Muscle of arm (tissue), 12 donors: ENCODE results near the gene AGER. TPM values are rescaled to one million over a fixed set of nuclear protein-coding genes. Genes with fewer than 3 reads are reported as not detected.
"Not testable (repeated sequence)": the region's sequence is repeated elsewhere in the genome, so short reads cannot be mapped to it uniquely, and the experiment has no call there.

Experiments used
- DNase-seq: peaks from one replicate; pipeline ENCODE4 v3.0.0-alpha.2; 2013
- polyA plus RNA-seq, 12 donors: library from polyadenylated mRNA; unstranded; fragments of 120-200 nt; gene quantifications; one replicate each; pipeline ENCODE4 v1.2.1, GENCODE V29; 2013; ENCODE audit not compliant: insufficient read length in 12 of 12

AGER gene
- polyA plus RNA-seq, 12 donors, result 6.1 to 19.7 (median 7.5) TPM; not detected in 1

DNA sequence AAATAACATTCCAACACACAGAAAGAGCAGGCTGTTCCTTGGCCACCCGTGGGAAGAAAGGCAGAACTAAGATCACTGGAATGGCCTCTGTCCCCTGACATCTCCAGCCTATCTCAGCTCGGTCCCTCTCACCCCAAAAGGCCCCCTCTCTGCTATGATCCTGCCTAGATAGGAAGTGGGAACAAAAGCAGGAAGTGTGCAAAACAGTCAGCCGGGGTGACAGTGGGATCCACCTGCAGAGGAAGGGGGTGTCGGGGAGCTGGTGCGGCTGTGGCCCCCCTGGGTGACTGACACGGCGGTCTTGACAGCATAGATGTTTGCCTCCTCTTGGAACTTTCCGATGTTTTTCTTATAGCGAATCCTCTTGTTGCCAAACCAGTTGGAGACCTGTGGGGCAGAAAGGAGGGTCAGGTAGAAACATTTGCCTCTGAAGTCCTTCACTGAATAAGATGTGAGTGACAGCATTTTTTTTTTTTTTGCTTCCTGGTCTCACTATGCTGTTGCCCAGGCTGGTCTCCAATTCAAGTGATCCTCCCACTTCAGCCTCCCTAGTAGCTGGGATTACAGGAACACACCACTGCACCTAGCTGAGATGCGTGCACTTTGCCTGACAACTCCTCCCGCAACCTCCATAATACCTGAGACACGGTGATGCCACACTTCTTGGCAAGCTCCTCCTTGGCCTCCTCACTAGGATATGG is 3.1 kb upstream of the AGER start:
- DNase-seq, result no peak

DNA sequence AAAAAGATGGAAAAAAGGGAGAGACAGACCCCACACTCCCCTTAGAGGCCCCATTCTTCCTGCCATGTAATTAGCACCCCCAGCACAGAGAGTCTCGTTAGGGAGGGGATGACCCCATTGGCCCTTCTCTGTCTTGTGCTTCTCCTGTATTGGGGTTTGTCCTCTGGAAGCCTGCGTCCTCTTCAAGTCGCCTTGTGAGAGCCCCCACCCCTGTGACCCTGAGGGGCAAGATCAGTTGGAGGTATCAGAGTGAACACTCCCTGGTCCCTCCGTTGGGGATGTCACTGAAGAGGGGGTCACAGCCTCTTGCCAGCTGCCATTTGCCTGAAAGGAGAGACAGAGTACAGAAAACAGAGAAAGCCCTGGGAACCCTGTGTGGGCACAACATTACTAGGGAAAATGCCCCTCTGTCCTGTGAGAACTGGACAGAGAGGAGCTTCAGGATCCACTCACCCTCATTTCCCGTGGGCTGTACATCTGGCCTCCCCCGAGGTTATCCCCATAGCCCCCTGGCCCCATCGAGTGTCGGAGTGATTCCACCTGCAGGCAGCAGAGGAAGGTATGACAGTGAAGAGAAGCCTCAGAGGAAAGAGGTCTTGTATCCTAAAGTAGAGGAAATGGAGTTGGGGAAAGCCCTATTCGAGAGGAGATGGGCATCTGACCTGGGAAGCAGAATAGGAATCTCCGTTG is 2.2 kb upstream of the AGER start:
- not testable (repeated sequence) for DNase-seq

GRCh38 chr6:32185681-32186131 is 1.7 kb upstream of the AGER start:
- DNase-seq, result peak; percentile 59

DNA sequence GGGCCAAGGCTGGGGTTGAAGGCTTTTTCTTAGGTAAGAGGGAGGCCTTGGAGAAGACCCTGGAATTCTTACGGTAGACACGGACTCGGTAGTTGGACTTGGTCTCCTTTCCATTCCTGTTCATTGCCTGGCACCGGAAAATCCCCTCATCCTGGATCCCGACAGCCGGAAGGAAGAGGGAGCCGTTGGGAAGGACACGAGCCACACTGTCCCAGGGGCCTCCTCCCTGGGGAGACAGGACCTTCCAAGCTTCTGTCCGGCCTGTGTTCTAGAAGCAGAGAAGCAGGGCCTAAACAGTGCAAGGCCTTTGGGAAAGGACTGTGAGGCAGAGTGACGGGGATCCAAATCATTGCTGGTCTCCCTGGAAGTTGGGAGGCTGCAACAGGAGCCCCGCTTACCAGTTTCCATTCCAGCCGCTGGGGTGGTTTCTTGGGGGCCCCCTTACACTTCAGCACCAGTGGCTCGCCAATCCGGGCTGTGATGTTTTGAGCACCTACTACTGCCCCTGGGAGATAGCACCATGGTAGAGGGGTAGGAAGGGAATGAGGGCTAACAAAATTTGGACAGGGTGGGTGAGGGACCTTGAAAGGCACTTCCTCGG is 470 bp downstream of the AGER start:
- no peak for DNase-seq

DNA sequence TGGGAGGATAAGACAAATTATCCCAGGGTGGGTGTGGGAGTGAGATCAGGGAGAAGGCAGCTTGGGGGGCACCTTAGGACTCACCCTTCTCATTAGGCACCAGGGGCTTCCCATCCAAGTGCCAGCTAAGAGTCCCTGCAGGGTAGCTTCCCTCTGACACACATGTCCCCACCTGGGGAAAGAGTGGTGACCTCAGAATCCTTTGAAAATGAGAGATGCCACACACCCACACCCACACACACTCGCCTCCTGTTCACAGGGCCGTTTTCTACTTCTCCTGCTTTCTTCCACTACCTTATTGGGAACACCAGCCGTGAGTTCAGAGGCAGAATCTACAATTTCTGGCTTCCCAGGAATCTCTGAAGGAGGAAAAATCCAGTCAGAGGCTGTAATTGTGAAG is 1.0 kb downstream of the AGER start:
- DNase-seq, result no peak

DNA sequence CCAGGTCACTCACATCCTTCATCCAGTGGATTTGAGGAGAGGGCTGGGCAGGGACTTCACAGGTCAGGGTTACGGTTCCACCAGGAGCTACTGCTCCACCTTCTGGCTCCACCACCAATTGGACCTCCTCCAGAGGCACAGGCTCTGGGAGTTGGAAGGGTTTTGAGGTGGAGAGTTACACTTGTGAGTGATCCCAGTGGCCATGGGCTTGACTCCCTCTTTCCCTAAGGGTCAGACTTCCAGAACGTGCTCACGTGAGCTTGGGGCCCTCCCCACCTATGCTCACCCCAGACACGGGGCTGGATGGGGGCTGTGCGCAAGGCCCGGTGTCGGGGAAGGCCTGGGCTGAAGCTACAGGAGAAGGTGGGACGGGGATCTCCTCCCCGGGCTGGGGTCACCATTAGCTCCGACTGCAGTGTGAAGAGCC is 1.5 kb downstream of the AGER start:
- no peak for DNase-seq

GRCh38 chr6:32181915-32182529 is 2.0 kb downstream of the AGER start:
- no peak for DNase-seq

DNA sequence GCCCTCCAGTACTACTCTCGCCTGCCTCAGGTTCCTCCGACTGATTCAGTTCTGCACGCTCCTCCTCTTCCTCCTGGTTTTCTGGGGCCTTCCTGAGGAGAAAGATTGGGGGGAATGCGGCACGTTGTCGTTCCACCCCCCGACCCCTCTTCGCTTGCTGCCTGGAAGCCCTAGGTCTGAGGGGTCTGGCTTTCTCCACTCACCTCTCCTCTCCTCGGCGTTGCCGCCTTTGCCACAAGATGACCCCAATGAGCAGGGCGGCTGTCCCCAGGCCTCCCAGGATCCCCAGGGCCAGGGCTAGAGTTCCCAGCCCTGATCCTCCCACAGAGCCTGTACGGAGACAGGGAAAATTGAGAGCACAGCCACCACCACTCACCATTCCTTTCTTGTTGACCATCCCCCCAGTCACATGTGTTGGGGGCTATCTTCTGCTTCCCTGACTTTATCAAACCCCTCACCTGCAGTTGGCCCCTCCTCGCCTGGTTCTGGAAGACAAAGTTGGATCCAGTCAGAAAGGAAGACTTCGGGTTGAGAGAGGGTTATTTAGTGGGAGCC is 2.8 kb downstream of the AGER start:
- no peak for DNase-seq

DNA sequence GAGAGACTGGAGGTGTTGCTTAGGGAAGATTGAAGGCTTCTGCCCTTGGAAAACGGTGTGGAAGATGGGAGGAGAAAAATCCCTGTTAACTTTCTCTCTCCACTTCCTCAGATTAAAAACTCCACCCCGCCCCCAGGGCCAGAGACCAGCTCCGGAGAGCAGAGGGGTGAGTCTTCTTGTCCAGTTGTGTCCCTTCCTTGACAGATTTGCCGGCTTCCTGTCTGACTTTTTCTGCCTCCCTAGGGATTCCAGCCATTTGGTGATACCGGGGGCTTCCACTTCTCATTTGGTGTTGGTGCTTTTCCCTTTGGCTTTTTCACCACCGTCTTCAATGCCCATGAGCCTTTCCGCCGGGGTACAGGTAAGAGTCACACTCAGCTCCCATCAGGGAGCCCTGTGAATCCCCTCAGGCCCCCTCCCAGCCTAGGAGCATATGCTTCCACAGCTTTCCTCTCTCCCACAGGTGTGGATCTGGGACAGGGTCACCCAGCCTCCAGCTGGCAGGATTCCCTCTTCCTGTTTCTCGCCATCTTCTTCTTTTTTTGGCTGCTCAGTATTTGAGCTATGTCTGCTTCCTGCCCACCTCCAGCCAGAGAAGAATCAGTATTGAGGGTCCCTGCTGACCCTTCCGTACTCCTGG is 4.2 kb downstream of the AGER start:
- DNase-seq, result no peak

- no peak for DNase-seq
Measured at GRCh38 chr6:32178547-32179440, 5.3 kb downstream of the AGER start.

GRCh38 chr6:32177788-32178546 is 6.1 kb downstream of the AGER start, which contains the start of gene RNF5:
Gene RNF5, plus strand, starts transcription at chr6:32178405. Its CDS starts 107 bp downstream, at chr6:32178512.
- DNase-seq, result peak; percentile 99

- no peak for DNase-seq
Measured at GRCh38 chr6:32177183-32177787, 6.8 kb downstream of the AGER start.

GRCh38 chr6:32176476-32177182 is 7.4 kb downstream of the AGER start:
- DNase-seq, result no peak

GRCh38 chr6:32175711-32176475 is 8.2 kb downstream of the AGER start, which contains the start of gene AGPAT1:
Gene AGPAT1, minus strand, starts transcription at chr6:32176084. Its CDS starts 4,588 bp downstream, at chr6:32171496.
- DNase-seq, result peak; percentile 98

GRCh38 chr6:32175322-32175710 is 8.7 kb downstream of the AGER start:
- no peak for DNase-seq

DNA sequence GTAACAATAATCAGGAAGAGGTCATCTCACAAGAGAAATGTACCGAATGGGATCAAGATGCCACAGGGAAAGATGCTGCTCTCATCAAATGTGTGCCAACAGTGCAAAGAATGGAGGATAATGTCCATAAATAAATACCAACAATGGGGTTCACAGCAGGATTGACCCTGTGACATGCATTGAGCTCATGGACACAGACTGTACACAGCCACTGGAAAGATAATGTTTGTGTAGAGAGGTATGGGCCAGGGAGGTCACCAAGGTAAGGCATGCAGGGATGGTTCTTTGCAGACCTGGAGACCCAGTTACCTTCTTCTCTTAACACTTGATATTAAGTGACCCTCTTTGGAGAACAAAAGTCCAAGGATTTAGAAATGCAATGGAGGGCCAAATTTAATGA is 9.6 kb downstream of the AGER start:
- no peak for DNase-seq

DNA sequence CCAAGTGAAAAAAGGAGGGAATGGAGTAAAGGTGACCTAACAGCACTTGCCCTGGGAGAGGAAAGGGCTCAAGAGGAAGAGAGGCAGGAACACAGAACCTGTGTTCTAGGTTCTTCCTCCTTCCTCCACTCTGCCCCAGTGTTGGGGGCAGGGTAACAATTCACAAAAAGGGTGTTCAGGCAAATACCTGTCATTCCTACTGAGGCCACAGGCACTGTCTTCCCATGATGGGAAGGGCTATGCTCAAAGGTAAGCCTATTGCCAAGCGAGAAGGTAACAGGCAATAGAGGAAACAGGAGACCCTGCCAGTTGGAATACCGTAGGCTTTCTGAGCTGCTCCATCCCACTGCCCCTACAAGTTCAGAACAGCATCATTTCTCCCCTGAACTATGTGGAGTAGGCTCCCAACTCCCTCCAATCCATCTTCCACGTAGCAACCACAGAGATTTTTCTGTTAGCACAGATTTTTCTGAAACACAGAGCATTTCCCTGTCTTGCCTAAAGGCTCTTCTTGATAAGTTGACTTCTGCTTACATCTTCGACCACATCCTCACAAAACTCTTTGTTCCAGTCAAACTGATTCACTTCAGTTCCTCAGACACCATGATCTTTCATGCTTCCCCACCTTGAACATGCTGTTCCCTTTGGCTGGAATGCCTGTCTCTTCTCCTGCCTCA is 10.9 kb downstream of the AGER start:
- no peak for DNase-seq
